DND-41 (cell line): ENCODE data around the gene AQP2.

ENCODE experiments used
- ATAC-seq: fragments of 200-7000 bp; cut with Tn5 transposase; 3 replicates; pipeline ENCODE4 v1.9.1; 2021; ENCODE audit warnings: low read depth; ENCODE audit not compliant: insufficient read depth
- DNase-seq: peaks from one replicate; pipeline ENCODE4 v3.0.0-alpha.2; 2020
- H2AFZ ChIP-seq: 2 replicates; pipeline ENCODE4 v1.6.0; 2012; ENCODE audit warnings: low read depth, low read length
- H3K27ac ChIP-seq: 2 replicates; pipeline ENCODE4 v1.5.1; 2012; ENCODE audit warnings: low read length, inconsistent platforms
- H3K27me3 ChIP-seq: fragments of 200-600 bp; sonication (generic); 2 replicates; pipeline ENCODE4 v1.6.0; 2012; ENCODE audit warnings: low read length, mild to moderate bottlenecking, inconsistent platforms; ENCODE audit not compliant: insufficient read depth, poor library complexity
- H3K36me3 ChIP-seq: 2 replicates; pipeline ENCODE4 v1.5.1; 2012; ENCODE audit warnings: low read length, inconsistent platforms; ENCODE audit not compliant: insufficient read depth
- H3K4me1 ChIP-seq: 2 replicates; pipeline ENCODE4 v1.5.1; 2012; ENCODE audit warnings: mild to moderate bottlenecking, low read length; ENCODE audit not compliant: insufficient read depth
- H3K4me2 ChIP-seq: 2 replicates; pipeline ENCODE4 v1.6.0; 2012; ENCODE audit warnings: mild to moderate bottlenecking, moderate library complexity, low read length, inconsistent platforms; ENCODE audit not compliant: insufficient read depth
- H3K4me3 ChIP-seq, 2 experiments: fragments of 200-600 bp in 1 of 2; shearing (Covaris generic) in 1 of 2; 2 replicates each; pipeline ENCODE4 v1.5.1; 2012 to 2016; ENCODE audit warnings: inconsistent platforms in 2 of 2, low read length in 2 of 2, mild to moderate bottlenecking in 2 of 2, low read depth in 1 of 2, moderate library complexity in 1 of 2
- H3K79me2 ChIP-seq: 2 replicates; pipeline ENCODE4 v1.6.0; 2012; ENCODE audit warnings: low read length, inconsistent platforms; ENCODE audit not compliant: insufficient read depth
- H3K9ac ChIP-seq: 2 replicates; pipeline ENCODE4 v1.6.0; 2012; ENCODE audit warnings: low read depth, mild to moderate bottlenecking, inconsistent platforms, low read length, moderate library complexity
- H3K9me3 ChIP-seq: 2 replicates; pipeline ENCODE4 v1.5.1; 2012; ENCODE audit warnings: low read length, moderate library complexity, mild to moderate bottlenecking, inconsistent platforms; ENCODE audit not compliant: insufficient read depth, severe bottlenecking
- H4K20me1 ChIP-seq: 2 replicates; pipeline ENCODE4 v1.6.0; 2012; ENCODE audit warnings: low read length; ENCODE audit not compliant: insufficient read depth
- CTCF ChIP-seq: IDR thresholded peaks from 2 replicates; pipeline ENCODE4 v1.5.1; 2012; ENCODE audit warnings: borderline replicate concordance, low read length, moderate library complexity, mild to moderate bottlenecking; ENCODE audit not compliant: poor library complexity, severe bottlenecking; ENCODE audit errors: extremely low read depth
- EZH2 ChIP-seq: IDR thresholded peaks from 3 replicates; pipeline ENCODE4 v1.6.1; 2012; ENCODE audit warnings: borderline replicate concordance, low read depth, mild to moderate bottlenecking, moderate library complexity, low read length, inconsistent platforms; ENCODE audit not compliant: severe bottlenecking

The AQP2 gene

GRCh38 chr12:49964849-49965624, 14.5 kb downstream of the AQP2 start:
- Histone ChIP-seq H3K27me3 (peaks cover 24% of the 10 kb centered on the region), H3K9ac (no peak overlapping the region), H3K4me3 (no peak overlapping the region), H3K36me3 (no peaks in the 10 kb centered on the region), H4K20me1 (peaks cover 8% of the 10 kb centered on the region; the same call in 1 of the 2 replicates), H3K4me1 (peaks cover 24% of the 10 kb centered on the region), H3K4me2 (no peak overlapping the region), H3K79me2 (no peaks in the 10 kb centered on the region), H3K27ac (no peak overlapping the region), H3K9me3 (no peaks in the 10 kb centered on the region), H2AFZ (no peak overlapping the region)
- ATAC-seq (no peak), DNase-seq (no peak)
- TF ChIP-seq EZH2 (no peak), CTCF (no peak)

DNA sequence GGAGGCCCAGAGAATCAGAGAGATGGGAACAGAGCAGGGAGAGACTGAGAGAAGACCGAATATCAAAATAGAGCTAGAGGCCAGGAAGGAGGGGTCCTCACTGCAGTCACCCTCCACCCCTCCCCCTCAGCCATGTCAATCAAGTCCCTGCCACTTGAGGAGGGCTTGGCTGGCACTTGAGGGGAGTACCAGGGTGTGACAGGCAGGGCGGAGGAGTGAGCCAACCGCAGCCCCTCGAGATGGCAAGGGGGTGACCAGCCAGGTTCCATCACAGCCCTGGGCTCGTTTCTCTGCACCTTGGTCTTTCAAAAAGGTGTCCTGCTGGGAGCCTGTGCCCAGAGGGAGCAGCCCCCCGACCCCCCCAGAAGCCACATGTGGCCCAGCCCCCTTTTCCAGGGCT, 15.3 kb downstream of the AQP2 start:
- Histone ChIP-seq H3K36me3 (no peaks in the 10 kb centered on the region), H3K9ac (no peak overlapping the region), H3K4me1 (peaks cover 16% of the 10 kb centered on the region), H3K27me3 (peaks cover 32% of the 10 kb centered on the region), H3K4me3 (no peak overlapping the region), H2AFZ (no peak overlapping the region), H3K9me3 (no peaks in the 10 kb centered on the region), H3K27ac (no peak overlapping the region), H3K4me2 (no peak overlapping the region), H4K20me1 (peaks cover 9% of the 10 kb centered on the region; the same call in 1 of the 2 replicates), H3K79me2 (no peaks in the 10 kb centered on the region)
- TF ChIP-seq CTCF (no peak), EZH2 (no peak)
- DNase-seq (no peak), ATAC-seq (no peak)

GRCh38 chr12:49966511-49967041, 16.0 kb downstream of the AQP2 start:
- Histone ChIP-seq H3K9me3 (no peaks in the 10 kb centered on the region), H3K27ac (no peak overlapping the region), H3K79me2 (no peaks in the 10 kb centered on the region), H4K20me1 (peaks cover 9% of the 10 kb centered on the region; the same call in 1 of the 2 replicates), H3K36me3 (no peaks in the 10 kb centered on the region), H3K4me2 (peak overlapping the region; percentile 65), H3K9ac (no peak overlapping the region), H3K4me1 (peaks cover 14% of the 10 kb centered on the region), H3K4me3 (no peak overlapping the region), H3K27me3 (peaks cover 39% of the 10 kb centered on the region), H2AFZ (peak overlapping the region; percentile 70)
- ATAC-seq: no peak; the same call in 2 of the 3 replicates
- no peak for DNase-seq
- TF ChIP-seq CTCF: no peak
- TF ChIP-seq EZH2: no peak
